ENCODE results near the gene HSD17B1.

The HSD17B1 gene

GRCh38 chr17:42574463-42574862 is 21.7 kb downstream of the HSD17B1 start:
- intact Hi-C loops (cut with micrococcal nuclease) = no loop called here
- Mint-ChIP-seq H3K27me3 (no peaks in the 10 kb centered on the region), H3K27ac (no peak overlapping the region), H3K4me3 (no peak overlapping the region), H3K36me3 (ENCODE audit: low read depth) (peaks cover 84% of the 10 kb centered on the region), H3K4me1 (ENCODE audit: low read depth) (peaks cover 70% of the 10 kb centered on the region), H3K9me3 (no peaks in the 10 kb centered on the region)

- H3K27me3 Mint-ChIP-seq = no peaks in the 10 kb centered on the region
- intact Hi-C loops (cut with micrococcal nuclease) = loop anchor here (1.0 kb wide), 1 partner anchor 10 kb away; the partner anchor contains the start of gene MLX
- peaks cover 84% of the 10 kb centered on the region for H3K36me3 Mint-ChIP-seq (ENCODE audit: low read depth)
- H3K27ac Mint-ChIP-seq = peak overlapping the region; percentile 95
- peak overlapping the region; percentile 79 for H3K4me3 Mint-ChIP-seq
- H3K9me3 Mint-ChIP-seq = no peaks in the 10 kb centered on the region
- peaks cover 57% of the 10 kb centered on the region for H3K4me1 Mint-ChIP-seq (ENCODE audit: low read depth)
Observed at GRCh38 chr17:42577140-42577531, 24.4 kb downstream of the HSD17B1 start.

- Mint-ChIP-seq H3K36me3 (ENCODE audit: low read depth) (peaks cover 84% of the 10 kb centered on the region), H3K4me1 (ENCODE audit: low read depth) (peaks cover 55% of the 10 kb centered on the region), H3K4me3 (peak within 1 kb of the TSS; percentile 79), H3K27me3 (no peaks in the 10 kb centered on the region), H3K9me3 (no peaks in the 10 kb centered on the region), H3K27ac (peak within 1 kb of the TSS; percentile 95)
- intact Hi-C loops (cut with micrococcal nuclease) = loop anchor here (1.0 to 2.0 kb wide), 3 partner anchors 10 to 101 kb away; partner anchors contain the start of genes MLX, RETREG3 and TUBG1
Observed at GRCh38 chr17:42577532-42578281, 25.0 kb downstream of the HSD17B1 start, which contains the start of gene PSMC3IP. PSMC3IP (minus strand) TSS chr17:42577729; CDS start chr17:42577686, 43 bp downstream.

- Mint-ChIP-seq H3K27ac (peak overlapping the region; percentile 95), H3K4me1 (ENCODE audit: low read depth) (peaks cover 48% of the 10 kb centered on the region), H3K36me3 (ENCODE audit: low read depth) (peaks cover 84% of the 10 kb centered on the region), H3K4me3 (peak overlapping the region; percentile 79), H3K27me3 (no peaks in the 10 kb centered on the region), H3K9me3 (no peaks in the 10 kb centered on the region)
- intact Hi-C loops (cut with micrococcal nuclease) = loop anchor here (2.0 kb wide), 2 partner anchors 30 to 100 kb away; partner anchors contain the start of genes RETREG3 and TUBG1
Observed at GRCh38 chr17:42578282-42578869, 25.7 kb downstream of the HSD17B1 start.

- Mint-ChIP-seq H3K4me1 (ENCODE audit: low read depth) (peaks cover 39% of the 10 kb centered on the region), H3K27ac (peak overlapping the region; percentile 9), H3K9me3 (no peaks in the 10 kb centered on the region), H3K36me3 (ENCODE audit: low read depth) (peaks cover 84% of the 10 kb centered on the region), H3K27me3 (no peaks in the 10 kb centered on the region), H3K4me3 (no peak overlapping the region)
- intact Hi-C loops (cut with micrococcal nuclease) = loop anchor here (2.0 to 10.0 kb wide), 3 partner anchors 29 to 125 kb away; partner anchors contain the start of genes RETREG3 and TUBG1
Observed at GRCh38 chr17:42579794-42580551, 27.2 kb downstream of the HSD17B1 start.

GRCh38 chr17:42581744-42582270 is 29.1 kb downstream of the HSD17B1 start:
- intact Hi-C loops (cut with micrococcal nuclease) = loop anchor here (10.0 kb wide), 1 partner anchor 123 kb away; no protein-coding TSS in a partner anchor
- H3K36me3 Mint-ChIP-seq (ENCODE audit: low read depth) = peaks cover 84% of the 10 kb centered on the region
- H3K27me3 Mint-ChIP-seq = no peaks in the 10 kb centered on the region
- no peak overlapping the region for H3K4me3 Mint-ChIP-seq
- no peak overlapping the region for H3K27ac Mint-ChIP-seq
- H3K9me3 Mint-ChIP-seq = no peaks in the 10 kb centered on the region
- H3K4me1 Mint-ChIP-seq (ENCODE audit: low read depth) = peaks cover 41% of the 10 kb centered on the region

- Mint-ChIP-seq H3K36me3 (ENCODE audit: low read depth) (peaks cover 100% of the 10 kb centered on the region), H3K4me1 (ENCODE audit: low read depth) (peaks cover 26% of the 10 kb centered on the region), H3K27ac (peak overlapping the region; percentile 73), H3K27me3 (no peaks in the 10 kb centered on the region), H3K9me3 (no peaks in the 10 kb centered on the region), H3K4me3 (no peak overlapping the region)
- intact Hi-C loops (cut with micrococcal nuclease) = loop anchor here (10.0 kb wide), 1 partner anchor 120 kb away; no protein-coding TSS in a partner anchor
Observed at GRCh38 chr17:42584880-42585279, 32.2 kb downstream of the HSD17B1 start.

- intact Hi-C loops (cut with micrococcal nuclease) = loop anchor here (10.0 kb wide), 1 partner anchor 119 kb away; no protein-coding TSS in a partner anchor
- Mint-ChIP-seq H3K27me3 (no peaks in the 10 kb centered on the region), H3K27ac (peak overlapping the region; percentile 73), H3K4me3 (no peak overlapping the region), H3K36me3 (ENCODE audit: low read depth) (peaks cover 100% of the 10 kb centered on the region), H3K4me1 (ENCODE audit: low read depth) (peaks cover 26% of the 10 kb centered on the region), H3K9me3 (no peaks in the 10 kb centered on the region)
Observed at GRCh38 chr17:42585353-42585752, 32.6 kb downstream of the HSD17B1 start.

GRCh38 chr17:42586514-42587230 is 33.9 kb downstream of the HSD17B1 start:
- no peaks in the 10 kb centered on the region for H3K27me3 Mint-ChIP-seq
- H3K9me3 Mint-ChIP-seq = no peaks in the 10 kb centered on the region
- intact Hi-C loops (cut with micrococcal nuclease) = loop anchor here (10.0 kb wide), 1 partner anchor 118 kb away; no protein-coding TSS in a partner anchor
- H3K36me3 Mint-ChIP-seq (ENCODE audit: low read depth) = peaks cover 100% of the 10 kb centered on the region
- H3K4me1 Mint-ChIP-seq (ENCODE audit: low read depth) = peaks cover 26% of the 10 kb centered on the region
- peak overlapping the region; percentile 43 for H3K27ac Mint-ChIP-seq
- no peak overlapping the region for H3K4me3 Mint-ChIP-seq

- H3K27me3 Mint-ChIP-seq = no peaks in the 10 kb centered on the region
- H3K4me3 Mint-ChIP-seq = no peak overlapping the region
- peaks cover 84% of the 10 kb centered on the region for H3K36me3 Mint-ChIP-seq (ENCODE audit: low read depth)
- H3K9me3 Mint-ChIP-seq = no peaks in the 10 kb centered on the region
- no peak overlapping the region for H3K27ac Mint-ChIP-seq
- H3K4me1 Mint-ChIP-seq (ENCODE audit: low read depth) = peaks cover 13% of the 10 kb centered on the region
- intact Hi-C loops (cut with micrococcal nuclease) = no loop called here
Observed at GRCh38 chr17:42590886-42591285, 38.2 kb downstream of the HSD17B1 start.

GRCh38 chr17:42591411-42591810 is 38.7 kb downstream of the HSD17B1 start:
- Mint-ChIP-seq H3K4me3 (no peak overlapping the region), H3K27ac (no peak overlapping the region), H3K27me3 (no peaks in the 10 kb centered on the region), H3K9me3 (no peaks in the 10 kb centered on the region), H3K36me3 (ENCODE audit: low read depth) (peaks cover 84% of the 10 kb centered on the region), H3K4me1 (ENCODE audit: low read depth) (peaks cover 8% of the 10 kb centered on the region)
- intact Hi-C loops (cut with micrococcal nuclease) = no loop called here

GRCh38 chr17:42596386-42596785 is 43.7 kb downstream of the HSD17B1 start:
- Mint-ChIP-seq H3K27ac (no peak overlapping the region), H3K36me3 (ENCODE audit: low read depth) (peaks cover 59% of the 10 kb centered on the region), H3K9me3 (no peaks in the 10 kb centered on the region), H3K4me3 (no peak overlapping the region), H3K4me1 (ENCODE audit: low read depth) (no peaks in the 10 kb centered on the region), H3K27me3 (no peaks in the 10 kb centered on the region)
- intact Hi-C loops (cut with micrococcal nuclease) = no loop called here

- peaks cover 66% of the 10 kb centered on the region for H3K36me3 Mint-ChIP-seq (ENCODE audit: low read depth)
Observed at GRCh38 chr17:42598905-42599304, 46.2 kb downstream of the HSD17B1 start.

More at GRCh38 chr17:42598905-42599304, 46.2 kb downstream of the HSD17B1 start:
- H3K27me3 Mint-ChIP-seq = no peaks in the 10 kb centered on the region
- intact Hi-C loops (cut with micrococcal nuclease) = no loop called here
- no peak overlapping the region for H3K27ac Mint-ChIP-seq
- no peak overlapping the region for H3K4me3 Mint-ChIP-seq
- H3K4me1 Mint-ChIP-seq (ENCODE audit: low read depth) = no peaks in the 10 kb centered on the region
- no peaks in the 10 kb centered on the region for H3K9me3 Mint-ChIP-seq
